ENCODE data around the gene MRI1.

MRI1 gene

DNA sequence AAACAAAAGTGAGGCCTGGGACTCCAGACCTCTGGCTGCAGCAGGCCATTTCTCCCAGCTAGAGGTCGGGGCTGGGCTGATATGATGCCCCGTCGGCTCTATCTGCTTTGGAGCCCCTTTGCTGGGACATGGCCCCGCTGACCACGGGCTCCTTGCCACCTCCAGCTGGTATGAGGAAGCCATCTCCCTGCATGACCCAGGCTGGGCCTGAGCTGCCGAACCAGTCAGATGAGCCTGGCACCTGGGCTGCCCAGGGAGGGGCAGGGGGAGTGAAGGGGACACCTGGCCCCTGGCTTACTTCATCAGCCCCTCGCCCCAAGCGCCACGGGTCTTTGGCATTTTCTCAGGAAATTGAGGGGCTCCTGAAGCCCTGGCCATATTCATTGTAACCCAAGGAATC, 38.7 kb downstream of the MRI1 start:
- no peak for DNase-seq (ENCODE audit: low read depth)
- no peak overlapping the region for H3K4me3 ChIP-seq (ENCODE audit: low read length)
- TF ChIP-seq, protein P1, sequence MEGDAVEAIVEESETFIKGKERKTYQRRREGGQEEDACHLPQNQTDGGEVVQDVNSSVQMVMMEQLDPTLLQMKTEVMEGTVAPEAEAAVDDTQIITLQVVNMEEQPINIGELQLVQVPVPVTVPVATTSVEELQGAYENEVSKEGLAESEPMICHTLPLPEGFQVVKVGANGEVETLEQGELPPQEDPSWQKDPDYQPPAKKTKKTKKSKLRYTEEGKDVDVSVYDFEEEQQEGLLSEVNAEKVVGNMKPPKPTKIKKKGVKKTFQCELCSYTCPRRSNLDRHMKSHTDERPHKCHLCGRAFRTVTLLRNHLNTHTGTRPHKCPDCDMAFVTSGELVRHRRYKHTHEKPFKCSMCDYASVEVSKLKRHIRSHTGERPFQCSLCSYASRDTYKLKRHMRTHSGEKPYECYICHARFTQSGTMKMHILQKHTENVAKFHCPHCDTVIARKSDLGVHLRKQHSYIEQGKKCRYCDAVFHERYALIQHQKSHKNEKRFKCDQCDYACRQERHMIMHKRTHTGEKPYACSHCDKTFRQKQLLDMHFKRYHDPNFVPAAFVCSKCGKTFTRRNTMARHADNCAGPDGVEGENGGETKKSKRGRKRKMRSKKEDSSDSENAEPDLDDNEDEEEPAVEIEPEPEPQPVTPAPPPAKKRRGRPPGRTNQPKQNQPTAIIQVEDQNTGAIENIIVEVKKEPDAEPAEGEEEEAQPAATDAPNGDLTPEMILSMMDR (conservative IDR thresholded peaks at IDR 0.05; ENCODE audit: low read depth, low read length): no peak

DNA sequence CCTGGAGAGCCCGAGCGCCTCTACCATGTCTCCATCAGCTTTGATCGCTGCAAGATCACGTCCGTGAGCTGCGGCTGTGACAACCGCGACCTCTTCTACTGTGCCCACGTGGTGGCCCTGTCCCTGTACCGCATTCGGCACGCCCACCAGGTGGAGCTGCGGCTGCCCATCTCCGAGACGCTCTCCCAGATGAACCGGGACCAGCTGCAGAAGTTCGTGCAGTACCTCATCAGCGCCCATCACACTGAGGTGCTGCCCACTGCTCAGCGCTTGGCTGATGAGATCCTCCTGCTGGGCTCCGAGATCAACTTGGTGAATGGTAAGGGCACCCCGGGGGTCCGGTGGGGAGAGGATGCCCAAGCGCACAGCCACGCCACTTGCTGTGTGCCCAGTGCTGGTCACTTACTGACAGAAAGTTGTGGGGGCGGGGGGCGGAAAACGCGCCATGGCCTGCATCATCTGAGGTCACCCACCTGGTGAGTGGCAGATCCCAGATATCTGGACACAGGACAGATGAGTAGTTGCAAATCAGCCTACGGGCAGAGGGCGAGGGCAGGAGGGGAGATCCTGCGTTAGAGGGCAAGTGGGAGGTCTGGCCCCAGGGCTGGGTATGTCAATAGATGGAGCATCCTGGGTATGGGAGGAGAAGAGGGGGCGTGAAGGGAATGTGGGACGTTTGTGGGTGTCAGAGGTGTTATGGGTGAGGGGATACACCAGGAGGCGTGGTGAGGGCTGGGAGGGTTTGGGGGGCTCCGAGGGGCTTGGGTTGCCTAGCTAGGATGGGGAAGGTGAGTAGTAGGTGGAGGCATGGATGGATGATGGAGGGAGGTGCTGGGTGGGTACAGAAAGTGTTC, 40.7 kb downstream of the MRI1 start:
- TF ChIP-seq, protein P1 (conservative IDR thresholded peaks at IDR 0.05; ENCODE audit: low read depth, low read length): peak; percentile 37
- no peak overlapping the region for H3K4me3 ChIP-seq (ENCODE audit: low read length)
- no peak for DNase-seq (ENCODE audit: low read depth)

DNA sequence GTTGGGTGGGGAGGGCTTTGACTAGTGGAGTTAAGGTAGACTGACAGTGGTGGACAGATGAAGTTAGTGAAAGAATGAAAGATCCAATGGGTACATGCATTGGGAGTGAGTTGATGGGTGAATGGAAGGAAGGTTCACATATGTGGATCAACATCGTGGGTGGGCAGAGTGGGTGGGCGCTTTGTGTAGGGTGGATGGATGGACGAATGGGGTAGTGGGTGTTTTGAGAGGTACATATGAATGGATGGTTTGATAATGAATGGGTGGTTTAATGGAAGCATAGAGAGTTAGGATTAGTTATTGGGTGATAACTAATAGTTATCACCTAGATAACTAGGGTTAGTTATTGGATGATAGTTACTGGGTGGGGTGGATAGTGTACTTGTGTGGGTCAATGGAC, 42.4 kb downstream of the MRI1 start:
- no peak for DNase-seq (ENCODE audit: low read depth)
- TF ChIP-seq, protein P1 (conservative IDR thresholded peaks at IDR 0.05; ENCODE audit: low read depth, low read length): no peak
- H3K4me3 ChIP-seq (ENCODE audit: low read length): no peak overlapping the region

DNA sequence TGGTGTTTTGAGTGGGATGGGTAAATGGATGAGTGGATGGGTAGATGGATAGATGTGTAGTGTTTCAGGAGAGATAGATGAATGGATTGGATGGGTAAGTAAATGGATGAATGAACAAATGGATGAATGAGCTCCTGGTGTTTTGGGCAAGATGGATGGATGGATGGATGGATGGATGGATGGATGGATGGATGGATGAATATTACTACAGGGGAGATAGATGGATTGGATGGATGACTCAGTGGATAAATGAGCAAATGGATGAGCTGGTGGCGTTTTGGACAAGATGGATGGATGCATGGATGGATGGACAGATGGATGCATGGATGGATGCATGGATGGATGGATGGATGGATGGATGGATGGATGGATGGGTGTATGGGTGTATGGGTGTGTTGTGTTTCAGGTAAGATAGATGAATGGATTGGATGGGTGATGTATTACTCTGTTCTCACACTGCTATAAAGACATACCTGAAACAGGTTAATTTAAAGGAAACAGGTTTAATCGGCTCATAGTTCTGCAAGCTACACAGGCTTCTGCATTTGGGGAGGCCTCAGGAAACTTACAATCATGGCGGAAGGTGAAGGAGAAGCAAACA, 43.2 kb downstream of the MRI1 start:
- TF ChIP-seq, protein P1 (conservative IDR thresholded peaks at IDR 0.05; ENCODE audit: low read depth, low read length): no peak
- DNase-seq (ENCODE audit: low read depth): no peak
- H3K4me3 ChIP-seq (ENCODE audit: low read length): no peak overlapping the region

DNA sequence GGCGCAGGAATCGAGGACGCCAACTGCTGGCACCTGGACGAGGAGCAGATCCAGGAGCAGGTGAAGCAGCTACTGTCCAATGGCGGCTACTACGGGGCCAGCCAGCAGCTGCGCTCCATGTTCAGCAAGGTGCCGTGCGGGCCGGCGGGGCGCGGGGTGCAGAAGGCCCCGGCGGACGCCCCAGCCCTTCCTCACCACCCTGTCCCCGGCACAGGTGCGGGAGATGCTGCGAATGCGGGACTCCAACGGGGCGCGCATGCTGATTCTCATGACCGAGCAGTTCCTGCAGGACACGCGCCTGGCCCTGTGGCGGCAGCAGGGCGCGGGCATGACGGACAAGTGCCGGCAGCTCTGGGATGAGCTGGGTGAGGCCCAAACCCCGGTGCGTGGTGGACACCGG, 44.5 kb downstream of the MRI1 start:
- no peak overlapping the region for H3K4me3 ChIP-seq (ENCODE audit: low read length)
- no peak for DNase-seq (ENCODE audit: low read depth)
- TF ChIP-seq, protein P1 (conservative IDR thresholded peaks at IDR 0.05; ENCODE audit: low read depth, low read length): no peak

DNA sequence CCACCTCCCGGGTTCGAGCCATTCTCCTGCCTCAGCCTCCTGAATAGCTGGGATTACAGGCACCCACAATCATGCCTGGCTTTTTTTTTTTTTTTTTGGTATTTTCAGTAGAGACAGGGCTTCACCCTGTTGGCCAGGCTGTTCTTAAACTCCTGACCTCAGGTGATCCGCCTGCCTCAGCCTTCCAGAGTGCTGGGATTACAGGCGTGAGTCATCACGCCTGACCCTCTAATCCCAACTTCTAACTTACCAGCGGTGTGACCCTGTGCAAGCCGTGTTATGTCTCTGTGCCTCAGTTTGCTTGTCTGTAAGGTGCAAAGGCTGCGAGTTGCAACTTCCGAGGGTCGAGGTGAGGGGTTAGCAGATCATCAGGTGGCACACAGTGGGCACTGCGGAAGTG, 48.2 kb downstream of the MRI1 start:
- DNase-seq (ENCODE audit: low read depth): no peak
- TF ChIP-seq, protein P1 (conservative IDR thresholded peaks at IDR 0.05; ENCODE audit: low read depth, low read length): no peak
- no peak overlapping the region for H3K4me3 ChIP-seq (ENCODE audit: low read length)

DNA sequence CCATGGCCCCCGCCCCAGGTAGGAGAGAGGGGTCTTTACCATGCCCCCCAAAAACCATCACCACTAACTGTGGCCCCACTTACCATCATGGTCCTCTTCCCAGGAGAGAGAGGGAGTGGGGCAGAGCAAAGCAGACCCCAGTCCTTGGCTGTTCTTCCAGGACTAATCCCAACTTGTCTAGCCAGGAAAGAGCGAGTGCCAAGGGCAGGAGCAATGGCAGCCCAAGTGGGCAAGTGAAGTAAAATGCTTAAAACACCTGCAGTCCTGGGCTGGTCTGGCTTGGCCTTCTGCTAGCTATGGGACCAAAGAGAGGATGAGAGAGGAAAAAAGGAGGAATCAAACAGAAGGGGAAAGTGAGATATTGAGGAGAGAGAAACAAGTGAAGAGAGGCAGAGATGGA, 48.8 kb downstream of the MRI1 start:
- DNase-seq (ENCODE audit: low read depth): no peak
- TF ChIP-seq, protein P1 (conservative IDR thresholded peaks at IDR 0.05; ENCODE audit: low read depth, low read length): no peak
- H3K4me3 ChIP-seq (ENCODE audit: low read length): no peak overlapping the region

All from retinal pigment epithelial cell (primary cell).